ENCODE results near the gene ATE1. TPM values are rescaled to one million over a fixed set of nuclear protein-coding genes. Genes with fewer than 3 reads are reported as not detected.
A peak's percentile ranks its signal among the peaks of the same experiment; 100 is the strongest.

ATE1 gene
- total and polyA plus RNA-seq, 8 donors: 2.8 to 15.4 (median 8.5) TPM

DNA sequence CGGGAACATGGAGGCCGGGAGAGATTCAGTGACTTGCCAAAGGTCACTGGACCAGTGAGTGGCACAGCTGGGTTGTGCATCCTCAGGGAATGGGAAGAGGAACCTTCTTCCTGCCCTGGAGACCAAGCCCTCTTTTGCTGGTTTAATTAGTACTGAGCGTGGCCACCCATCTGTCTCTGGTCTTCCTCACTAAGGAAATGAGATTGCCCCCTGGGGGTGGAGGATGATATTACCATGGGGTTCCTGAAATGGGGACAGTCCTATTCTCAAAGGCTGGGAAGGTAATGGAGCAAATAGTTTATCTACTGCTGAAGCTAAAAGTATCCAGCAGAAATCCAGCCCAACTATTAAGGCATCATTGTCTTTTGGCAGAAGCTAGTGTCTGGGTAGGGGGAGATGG, 231.0 kb downstream of the ATE1 start:
- DNase-seq: peak in 1 of 6 donors; percentile 23
- no peak overlapping the region for H3K4me3 ChIP-seq
- H3K4me1 ChIP-seq: no peaks in the 10 kb centered on the region
- H3K9me3 ChIP-seq: no peaks in the 10 kb centered on the region
- TF ChIP-seq, protein P1, sequence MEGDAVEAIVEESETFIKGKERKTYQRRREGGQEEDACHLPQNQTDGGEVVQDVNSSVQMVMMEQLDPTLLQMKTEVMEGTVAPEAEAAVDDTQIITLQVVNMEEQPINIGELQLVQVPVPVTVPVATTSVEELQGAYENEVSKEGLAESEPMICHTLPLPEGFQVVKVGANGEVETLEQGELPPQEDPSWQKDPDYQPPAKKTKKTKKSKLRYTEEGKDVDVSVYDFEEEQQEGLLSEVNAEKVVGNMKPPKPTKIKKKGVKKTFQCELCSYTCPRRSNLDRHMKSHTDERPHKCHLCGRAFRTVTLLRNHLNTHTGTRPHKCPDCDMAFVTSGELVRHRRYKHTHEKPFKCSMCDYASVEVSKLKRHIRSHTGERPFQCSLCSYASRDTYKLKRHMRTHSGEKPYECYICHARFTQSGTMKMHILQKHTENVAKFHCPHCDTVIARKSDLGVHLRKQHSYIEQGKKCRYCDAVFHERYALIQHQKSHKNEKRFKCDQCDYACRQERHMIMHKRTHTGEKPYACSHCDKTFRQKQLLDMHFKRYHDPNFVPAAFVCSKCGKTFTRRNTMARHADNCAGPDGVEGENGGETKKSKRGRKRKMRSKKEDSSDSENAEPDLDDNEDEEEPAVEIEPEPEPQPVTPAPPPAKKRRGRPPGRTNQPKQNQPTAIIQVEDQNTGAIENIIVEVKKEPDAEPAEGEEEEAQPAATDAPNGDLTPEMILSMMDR (IDR thresholded peaks at IDR 0.05): no peak
- H3K27me3 ChIP-seq: no peaks in the 10 kb centered on the region
- no peak overlapping the region for H3K27ac ChIP-seq
- no peak for FAIRE-seq
- 79 to 80% methylated on average over 3 of the region's 3 CpGs for WGBS, 2 donors
- no peaks in the 10 kb centered on the region for H3K36me3 ChIP-seq
- intact Hi-C loops (cut with DNase I): no loop called here
- no peak for ATAC-seq

- intact Hi-C loops (cut with DNase I): no loop called here
- H3K27ac ChIP-seq: no peak overlapping the region
- H3K36me3 ChIP-seq: no peaks in the 10 kb centered on the region
- no peaks in the 10 kb centered on the region for H3K4me1 ChIP-seq
- WGBS, 2 donors: 56 to 66% methylated on average over 7 of the region's 7 CpGs
- H3K9me3 ChIP-seq: no peaks in the 10 kb centered on the region
- TF ChIP-seq, protein P1 (IDR thresholded peaks at IDR 0.05): no peak
- FAIRE-seq: no peak
- ATAC-seq: no peak
- H3K27me3 ChIP-seq: no peaks in the 10 kb centered on the region
- no peak for DNase-seq
- no peak overlapping the region for H3K4me3 ChIP-seq
Observed at GRCh38 chr10:121695731-121696464, 231.9 kb downstream of the ATE1 start.

DNA sequence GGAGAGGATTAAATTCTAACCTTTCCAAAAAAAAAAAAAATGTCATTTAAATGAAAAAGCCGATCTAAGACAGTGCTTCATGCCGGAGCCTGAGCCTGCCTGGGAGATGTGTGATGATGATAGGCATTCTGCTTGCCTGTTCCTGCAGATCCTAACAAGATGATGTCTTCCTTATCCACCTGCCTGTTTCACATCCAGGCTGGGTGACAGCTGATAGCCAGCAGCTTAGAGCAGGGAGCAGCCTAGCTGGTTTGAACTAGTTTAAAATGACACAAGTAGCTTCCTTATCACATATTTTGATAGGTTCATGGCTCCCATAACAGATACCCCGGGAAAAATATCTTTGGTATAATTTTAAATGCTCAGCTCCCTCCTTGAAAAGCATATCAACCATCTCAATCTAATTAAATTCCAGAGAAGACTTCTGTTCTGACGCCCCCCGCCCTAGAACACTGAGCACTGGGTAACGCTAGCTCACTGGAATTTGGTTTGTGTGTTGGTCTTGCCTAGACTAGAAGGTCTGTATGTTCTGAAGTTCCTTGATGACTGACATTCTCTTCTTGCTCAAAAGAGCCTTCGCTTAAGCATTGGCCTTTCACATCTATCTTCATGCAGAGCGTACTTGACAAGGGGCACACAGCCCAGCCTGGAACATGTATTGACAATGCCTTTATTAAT, 232.7 kb downstream of the ATE1 start:
- no peaks in the 10 kb centered on the region for H3K27me3 ChIP-seq
- no peaks in the 10 kb centered on the region for H3K9me3 ChIP-seq
- TF ChIP-seq, protein P1 (IDR thresholded peaks at IDR 0.05): no peak
- intact Hi-C loops (cut with DNase I): no loop called here
- no peaks in the 10 kb centered on the region for H3K36me3 ChIP-seq
- DNase-seq: no peak
- 61 to 65% methylated on average over 8 of the region's 8 CpGs for WGBS, 2 donors
- H3K4me3 ChIP-seq: no peak overlapping the region
- H3K4me1 ChIP-seq: no peaks in the 10 kb centered on the region
- no peak for FAIRE-seq
- no peak overlapping the region for H3K27ac ChIP-seq
- ATAC-seq: no peak

GRCh38 chr10:121694327-121694965, 233.4 kb downstream of the ATE1 start:
- Histone ChIP-seq H3K27me3 (no peaks in the 10 kb centered on the region), H3K9me3 (no peaks in the 10 kb centered on the region), H3K4me3 (no peak overlapping the region), H3K36me3 (no peaks in the 10 kb centered on the region), H3K27ac (no peak overlapping the region), H3K4me1 (no peaks in the 10 kb centered on the region)
- TF ChIP-seq, protein P1 (IDR thresholded peaks at IDR 0.05): no peak
- DNase-seq (no peak), FAIRE-seq (no peak), ATAC-seq (no peak)
- intact Hi-C loops (cut with DNase I): no loop called here
- 68 to 75% methylated on average over 9 of the region's 9 CpGs for WGBS, 2 donors
